Measurements from ENCODE around the gene WWOX.
"Not testable (repeated sequence)": the region's sequence is repeated elsewhere in the genome, so short reads cannot be mapped to it uniquely, and the experiment has no call there.

WWOX gene

DNA sequence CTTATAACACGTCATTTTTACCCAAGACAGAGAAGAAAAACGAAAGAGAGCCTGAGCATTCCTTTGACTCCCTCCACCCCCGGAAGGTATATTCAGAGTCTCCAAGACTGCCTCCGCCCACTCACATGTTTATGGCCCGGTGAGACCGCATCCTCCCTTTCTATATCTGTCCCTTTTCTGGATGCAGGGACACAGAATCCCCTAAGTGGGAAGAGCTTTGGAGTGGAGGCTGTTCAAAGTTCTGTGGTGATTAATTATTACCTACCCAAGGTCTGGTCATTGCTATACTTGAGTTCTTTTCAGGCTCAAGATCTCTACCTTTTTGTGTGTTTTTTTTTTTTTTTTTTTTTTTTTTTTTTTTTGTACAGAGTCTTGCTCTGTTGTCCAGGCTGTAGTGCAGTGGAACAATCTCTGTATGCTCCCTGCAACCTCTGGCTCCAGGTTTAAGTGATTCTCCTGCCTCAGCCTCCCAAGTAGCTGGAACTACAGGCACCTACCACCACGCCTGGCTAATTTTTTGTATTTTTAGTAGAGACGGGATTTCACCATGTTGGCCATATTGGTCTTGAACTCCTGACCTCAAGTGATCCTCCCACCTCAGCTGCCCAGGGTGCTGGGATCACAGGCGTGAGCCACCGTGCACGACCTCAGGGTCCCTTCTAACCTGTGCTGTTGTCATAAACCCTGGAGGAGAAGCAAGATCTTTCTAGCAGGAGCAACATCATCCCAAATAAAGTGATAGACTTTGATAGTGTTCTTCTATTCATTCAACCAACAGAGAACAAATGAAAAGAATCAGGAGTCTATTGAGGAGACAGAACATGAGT is 407.1 kb downstream of the WWOX start:
- DNase-seq = no peak

DNA sequence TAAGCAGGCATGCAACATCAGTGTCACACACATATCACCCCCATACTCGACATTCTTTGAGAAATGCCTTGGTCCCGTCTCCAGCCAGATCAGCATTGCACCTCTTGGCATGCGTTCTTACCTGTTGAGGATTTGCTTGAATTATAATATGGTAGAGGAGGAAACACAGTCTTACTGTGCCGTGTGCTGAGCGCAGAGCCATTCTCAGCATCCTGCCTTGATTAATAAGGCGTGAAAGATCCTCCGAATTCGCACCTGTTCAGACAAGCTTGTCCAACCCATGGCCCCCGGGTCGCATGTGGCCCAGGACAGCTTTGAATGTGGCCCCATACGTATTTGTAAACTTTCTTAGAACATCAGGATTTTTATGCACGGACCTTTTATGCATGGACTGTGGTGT is 408.1 kb downstream of the WWOX start:
- DNase-seq = no peak

DNA sequence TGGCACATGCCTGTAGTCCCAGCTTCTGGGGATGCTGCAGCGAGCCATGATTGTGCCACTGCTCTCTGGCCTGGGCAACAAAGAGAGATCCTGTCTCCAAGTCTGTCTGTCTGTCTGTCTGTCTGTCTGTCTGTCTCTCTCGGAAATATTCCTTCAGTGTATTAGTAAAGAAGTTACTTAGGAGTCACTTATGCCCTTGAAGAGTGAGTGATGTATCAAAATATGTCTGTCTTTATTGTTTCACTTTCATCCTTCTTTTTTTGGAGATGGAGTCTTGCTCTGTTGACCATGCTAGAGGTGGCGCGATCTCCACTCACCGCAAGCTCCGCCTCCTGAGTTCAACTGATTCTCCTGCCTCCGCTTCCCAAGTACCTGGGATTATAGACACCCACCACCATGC is 410.5 kb downstream of the WWOX start:
- no peak for DNase-seq

DNA sequence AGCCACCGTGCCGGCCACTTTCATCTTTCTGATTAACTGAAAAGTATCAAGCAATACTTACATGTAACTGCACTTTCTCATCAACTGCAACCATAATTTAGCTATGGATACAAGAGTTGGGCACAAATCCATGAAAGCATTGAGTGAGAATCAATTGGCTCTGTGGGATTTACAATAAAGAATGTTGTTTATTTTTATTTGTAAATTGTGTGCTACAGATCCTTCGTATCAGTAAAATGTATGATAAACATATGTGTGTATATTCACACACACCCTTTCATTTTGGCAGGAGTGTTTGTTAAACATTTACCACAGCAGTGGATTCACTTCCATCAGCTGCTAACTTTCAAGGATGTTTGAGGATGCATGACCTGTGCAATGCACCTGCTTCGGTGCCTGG is 411.0 kb downstream of the WWOX start:
- no peak for DNase-seq

DNA sequence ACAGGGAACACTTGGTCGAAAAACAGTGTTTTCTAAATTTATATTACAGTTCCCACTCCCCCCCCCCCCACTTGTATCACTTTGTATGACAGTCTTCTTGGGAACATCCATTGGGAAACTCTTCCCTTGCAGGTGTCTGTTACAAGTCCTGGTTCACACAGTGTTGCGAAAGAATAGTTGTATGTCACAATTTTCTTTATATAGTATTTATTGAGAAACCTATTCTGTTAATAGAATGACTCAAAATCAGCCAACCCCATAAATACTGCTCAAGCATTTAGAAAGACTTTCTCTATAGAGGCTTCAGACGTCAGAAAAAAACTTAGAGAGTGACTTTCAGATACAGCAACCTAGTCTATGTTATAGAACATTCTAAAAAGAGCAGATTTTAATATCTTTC is 414.4 kb downstream of the WWOX start:
- DNase-seq = no peak

DNA sequence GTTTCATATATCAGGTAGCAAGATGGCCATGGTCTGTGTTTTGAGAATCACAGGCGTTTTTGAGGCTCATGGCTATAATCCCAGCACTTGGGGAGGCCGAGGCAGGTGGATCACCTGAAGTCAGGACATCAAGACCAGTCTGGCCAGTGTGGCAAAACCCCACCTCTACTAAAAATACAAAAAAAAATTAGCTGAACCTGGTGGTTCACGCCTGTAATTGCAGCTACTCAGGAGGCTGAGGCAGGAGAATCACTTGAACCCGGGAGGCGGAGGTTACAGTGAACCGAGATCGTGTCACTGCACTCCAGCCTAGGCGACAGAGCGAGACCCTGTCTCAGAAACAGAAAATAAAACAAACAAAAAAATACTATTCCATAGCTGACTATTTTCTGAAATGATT is 415.4 kb downstream of the WWOX start:
- DNase-seq = not testable (repeated sequence)

DNA sequence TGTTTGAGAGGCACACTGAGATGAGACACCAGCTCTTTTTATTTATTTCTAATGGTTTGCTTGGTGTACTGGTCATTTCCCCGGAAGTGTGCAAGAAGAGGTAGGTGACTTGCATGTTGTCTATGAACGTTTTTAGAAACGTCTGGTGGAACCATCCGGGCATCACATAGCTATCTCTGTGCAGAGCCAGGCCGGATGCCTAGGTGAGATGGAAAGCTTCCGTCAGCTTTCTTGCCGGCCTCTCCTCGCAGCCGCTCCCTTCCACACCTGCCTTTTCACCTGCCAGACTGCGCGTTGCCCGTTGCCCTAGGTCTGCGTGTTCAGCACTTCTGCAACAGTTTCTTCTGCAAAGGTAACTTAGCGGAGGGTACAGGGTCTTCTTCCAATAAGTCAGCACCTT is 416.0 kb downstream of the WWOX start:
- no peak for DNase-seq

DNA sequence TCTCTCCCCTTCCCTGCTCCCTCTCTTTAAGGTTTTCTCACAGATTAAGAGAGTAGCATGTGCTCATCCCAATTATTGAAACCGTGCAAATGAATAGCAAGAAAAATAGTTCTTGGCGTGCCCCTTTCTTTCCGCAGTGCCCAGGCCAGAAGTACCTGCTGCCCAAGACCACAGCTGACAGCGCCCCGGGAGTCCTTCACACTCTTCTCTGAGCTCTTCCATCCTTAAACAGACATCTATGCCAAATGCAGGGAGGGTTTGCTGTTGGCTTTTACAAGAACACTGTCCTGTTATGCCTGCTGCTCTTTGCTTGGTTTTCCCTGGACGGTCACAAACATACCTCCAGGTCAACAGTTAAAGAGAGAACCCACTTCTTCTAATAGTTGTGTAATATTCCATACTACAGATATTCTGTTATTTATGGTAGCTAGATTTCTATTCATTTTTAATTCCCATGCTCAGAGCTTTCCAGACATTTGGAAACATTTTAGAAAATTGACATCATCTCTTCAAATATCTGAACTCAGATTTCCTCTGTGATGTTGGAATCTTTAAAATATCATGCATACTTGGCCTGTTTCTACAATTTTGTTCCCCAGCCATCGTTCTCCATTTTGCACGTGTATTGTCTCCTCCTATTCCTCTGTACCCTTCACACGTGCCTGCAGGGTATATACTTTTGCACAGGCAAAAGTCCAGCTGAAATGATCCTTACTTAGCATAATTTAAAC is 416.7 kb downstream of the WWOX start:
- no peak for DNase-seq

DNA sequence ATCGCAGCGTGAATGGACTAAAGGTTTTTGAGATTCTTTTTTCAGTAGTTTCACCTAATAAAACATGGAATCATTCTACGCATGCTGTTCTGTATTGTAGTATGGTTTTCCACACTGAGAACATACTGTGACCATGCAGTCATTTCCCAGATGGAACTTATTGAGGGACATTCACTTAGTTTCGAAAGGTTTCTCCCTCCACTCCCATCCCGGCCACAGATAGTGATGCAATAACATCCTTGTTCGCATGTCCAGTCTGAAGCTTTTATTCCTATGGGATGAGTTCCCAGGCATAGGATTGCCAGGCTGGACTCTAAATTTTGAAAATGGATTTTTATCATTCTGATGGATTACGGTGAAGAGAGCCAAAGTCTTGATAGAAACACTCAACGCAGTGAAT is 420.4 kb downstream of the WWOX start:
- DNase-seq = no peak

DNA sequence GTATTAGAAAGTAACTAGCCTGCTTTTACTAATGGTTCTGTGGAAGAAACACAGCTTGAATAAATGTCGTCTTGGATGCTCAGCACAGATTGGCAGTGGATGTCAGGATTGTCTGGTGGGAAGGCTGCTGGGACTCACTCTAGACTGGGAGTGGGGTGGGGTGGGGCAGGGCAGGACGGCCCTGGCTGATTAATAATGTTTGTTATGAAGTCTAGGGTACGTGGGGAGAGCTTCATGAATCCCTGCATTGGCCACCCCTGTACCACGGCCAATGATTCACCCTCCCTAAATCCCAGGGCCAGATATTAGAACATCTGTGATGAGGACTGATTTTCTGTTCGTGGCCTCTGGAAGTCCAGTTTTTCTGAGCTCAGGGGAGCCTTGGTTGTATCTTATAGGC is 421.0 kb downstream of the WWOX start:
- DNase-seq = no peak

DNA sequence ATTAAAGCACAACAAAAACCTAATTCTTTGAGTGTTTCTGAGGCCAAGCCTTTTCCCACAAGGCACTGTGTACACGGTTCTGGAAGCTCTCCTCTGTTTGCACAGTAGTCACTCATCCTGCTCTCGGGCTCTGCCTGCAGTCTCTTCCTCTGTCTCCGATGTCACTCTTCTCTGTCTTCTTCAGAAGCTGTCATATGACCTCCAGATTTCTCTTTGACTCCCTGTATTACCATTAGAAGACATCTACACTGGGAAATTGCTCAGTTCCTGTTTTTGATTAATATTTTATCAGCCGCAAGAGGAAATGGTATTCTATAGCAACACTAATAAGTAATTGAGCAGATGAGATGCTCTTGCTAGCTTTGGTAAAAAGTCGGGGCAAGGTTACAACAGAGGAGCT is 422.9 kb downstream of the WWOX start:
- no peak for DNase-seq

DNA sequence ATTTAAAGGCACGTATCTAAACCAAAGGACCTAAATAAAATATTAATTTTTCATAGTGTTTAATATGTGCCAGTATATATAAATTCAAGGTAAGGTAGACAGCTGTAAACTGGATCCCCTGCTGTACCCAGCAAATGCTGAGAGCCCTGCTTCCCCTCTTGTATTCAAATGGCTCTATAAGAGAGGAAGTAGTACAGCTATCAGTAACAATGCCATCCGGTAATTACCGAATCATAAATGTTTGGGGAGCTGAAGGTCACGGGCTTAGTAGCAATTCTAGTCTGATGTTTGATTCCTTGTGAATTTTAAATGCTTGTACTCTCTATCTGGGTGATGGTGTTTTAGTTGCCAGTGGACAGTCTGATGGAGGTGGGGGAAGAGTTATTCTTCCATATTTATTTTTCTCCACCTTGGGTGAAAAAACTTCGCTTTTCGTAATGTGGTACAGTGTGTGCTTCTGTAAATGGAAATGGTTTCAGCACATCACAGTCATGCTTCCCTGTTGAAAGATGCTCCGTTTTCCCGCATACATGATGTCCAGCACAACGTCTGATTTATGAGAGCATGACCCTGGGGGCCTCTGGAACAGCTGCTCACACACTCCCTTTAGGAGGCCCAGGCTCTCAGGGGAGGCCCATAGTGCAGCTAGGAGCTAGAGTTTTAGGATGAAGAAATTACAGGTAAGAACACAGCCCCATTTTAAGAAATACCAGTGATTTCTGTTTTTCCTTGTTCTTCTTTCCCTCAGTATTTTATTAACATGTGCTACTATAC is 423.9 kb downstream of the WWOX start:
- no peak for DNase-seq

DNA sequence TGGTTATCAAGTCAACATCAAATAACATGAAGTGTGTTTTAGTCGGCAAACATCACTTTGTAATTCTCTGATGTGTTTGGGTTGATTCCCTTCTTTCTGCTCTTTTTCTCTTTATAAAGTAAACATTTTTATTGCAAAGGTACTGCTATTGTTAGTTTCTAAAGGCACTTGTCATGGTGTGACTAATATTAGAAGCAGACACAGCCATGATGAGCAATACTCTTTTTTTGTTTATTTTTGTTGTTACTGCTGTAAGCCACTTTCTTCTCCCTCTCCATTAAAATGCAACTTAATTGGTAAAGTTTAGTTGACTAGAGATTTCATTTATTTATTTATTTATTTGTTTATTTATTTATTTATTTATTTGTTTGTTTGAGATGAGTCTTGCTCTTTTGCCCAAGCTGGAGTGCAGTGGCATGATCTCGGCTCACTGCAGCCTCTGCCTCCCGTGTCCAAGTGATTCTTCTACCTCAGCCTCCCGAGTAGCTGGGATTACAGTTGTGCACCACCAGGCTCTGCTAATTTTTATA is 424.7 kb downstream of the WWOX start:
- DNase-seq = no peak

DNA sequence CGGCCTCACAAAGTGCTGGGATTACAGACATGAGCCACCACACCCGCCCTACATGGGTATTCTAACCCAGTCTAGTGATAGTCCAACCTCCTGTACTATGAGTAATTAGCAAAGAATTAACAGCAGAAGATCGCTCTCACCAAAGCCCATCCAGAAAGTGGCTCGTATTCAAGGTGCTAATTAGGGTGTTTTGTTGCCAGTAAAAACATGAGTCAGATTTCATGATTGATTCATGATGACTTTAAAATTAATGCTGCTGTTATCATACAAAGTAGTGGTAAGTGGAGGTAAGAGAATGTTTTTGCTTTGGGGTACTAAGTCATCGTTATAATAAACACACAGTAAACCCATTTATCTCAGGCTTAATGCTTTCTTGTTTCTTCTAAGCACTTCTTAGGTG is 428.8 kb downstream of the WWOX start:
- no peak for DNase-seq

DNA sequence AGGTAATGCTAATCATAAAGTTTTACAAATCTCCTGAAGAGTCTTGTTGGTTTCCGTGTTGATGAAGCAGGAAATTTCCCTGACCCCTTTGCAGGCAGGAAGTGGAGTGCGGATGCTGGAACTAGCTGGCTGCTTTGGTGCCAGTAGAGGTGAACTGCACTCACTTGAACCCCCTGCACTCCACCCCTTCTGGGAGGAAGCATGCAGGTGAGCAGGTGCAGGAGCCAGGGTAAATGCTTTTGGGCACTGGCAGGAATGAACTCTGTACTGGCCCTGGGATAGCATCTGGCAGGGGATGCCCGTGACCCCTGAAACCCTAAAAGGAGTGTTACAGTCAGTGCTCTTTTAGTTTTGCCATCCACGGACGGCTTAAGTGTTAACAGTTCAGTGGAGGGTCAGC is 430.4 kb downstream of the WWOX start:
- no peak for DNase-seq

DNA sequence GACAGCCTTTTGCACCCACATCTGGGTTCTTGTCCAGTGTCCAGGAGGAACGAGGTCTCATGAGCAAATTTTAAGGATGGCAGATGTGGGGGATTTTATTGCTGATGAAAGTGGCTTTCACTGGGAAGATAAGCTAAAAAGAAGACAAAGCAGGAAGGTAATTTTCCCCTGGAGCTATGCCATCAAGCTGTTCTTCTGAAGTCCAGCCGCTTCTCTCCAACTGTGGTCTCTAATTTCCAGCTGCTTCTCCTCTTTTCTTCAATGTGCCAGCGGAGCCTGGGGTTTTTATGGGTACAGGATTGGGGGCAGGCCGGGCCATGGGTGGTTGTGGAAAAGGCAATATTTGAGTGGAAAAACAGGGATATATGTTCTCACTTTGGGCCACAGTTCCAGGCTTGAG is 430.8 kb downstream of the WWOX start:
- no peak for DNase-seq

DNA sequence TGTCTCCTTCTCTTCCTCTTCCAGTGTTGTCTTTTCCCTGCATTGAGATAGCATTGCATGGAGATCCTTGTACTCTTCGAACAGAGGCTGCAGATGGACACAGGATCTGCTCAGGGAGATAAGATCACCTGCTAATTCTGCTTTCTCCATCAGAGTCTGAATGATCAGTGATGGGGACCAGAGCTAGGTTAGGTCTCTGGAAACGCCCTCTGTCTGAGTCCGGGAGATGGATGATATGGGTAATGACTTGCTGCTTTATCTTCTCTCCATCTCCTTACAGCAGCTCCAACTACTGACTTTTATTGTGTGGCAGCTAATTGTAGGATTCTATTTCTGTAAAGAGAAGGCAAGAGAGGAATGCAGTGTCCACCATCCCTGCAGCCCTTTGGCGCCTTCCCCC is 435.6 kb downstream of the WWOX start:
- no peak for DNase-seq

DNA sequence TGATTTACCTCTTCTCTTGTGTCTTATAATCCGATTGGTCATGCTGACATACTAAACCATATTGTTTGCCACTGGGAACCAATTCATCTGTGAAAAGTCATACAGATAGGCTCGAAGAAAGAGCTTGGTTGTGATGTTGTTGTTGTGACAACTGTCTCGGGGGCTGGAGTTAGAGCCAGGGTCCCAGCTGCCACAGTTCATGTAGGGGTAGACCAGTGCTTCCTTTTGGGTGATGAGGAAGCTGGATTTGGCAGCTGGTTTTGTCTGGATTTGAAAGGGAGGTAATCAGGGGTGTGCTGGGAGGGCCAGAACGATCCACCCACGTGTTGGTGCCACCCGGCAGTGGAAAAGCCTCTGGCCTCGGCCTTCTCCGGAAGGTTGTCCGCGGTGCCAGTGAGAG is 438.1 kb downstream of the WWOX start:
- DNase-seq = no peak

DNA sequence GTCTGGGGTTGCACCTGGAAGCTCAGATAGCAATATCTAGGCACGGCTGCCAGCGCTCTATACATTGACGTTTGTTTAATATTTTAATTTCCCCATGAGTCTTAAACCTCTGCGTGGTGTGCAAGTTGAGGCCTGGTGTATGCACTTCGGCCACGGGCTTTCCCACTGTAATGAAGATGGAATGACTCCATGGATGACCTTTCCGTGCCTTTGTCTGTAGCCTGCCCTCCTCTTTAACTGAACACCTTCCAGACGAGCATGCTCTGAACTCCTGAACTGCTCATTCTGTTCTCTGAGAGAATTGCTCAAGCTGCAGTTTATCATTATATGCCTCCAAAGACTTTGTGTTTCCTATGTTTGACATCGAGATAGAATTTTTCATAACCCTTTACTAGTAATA is 438.8 kb downstream of the WWOX start:
- DNase-seq = no peak

DNA sequence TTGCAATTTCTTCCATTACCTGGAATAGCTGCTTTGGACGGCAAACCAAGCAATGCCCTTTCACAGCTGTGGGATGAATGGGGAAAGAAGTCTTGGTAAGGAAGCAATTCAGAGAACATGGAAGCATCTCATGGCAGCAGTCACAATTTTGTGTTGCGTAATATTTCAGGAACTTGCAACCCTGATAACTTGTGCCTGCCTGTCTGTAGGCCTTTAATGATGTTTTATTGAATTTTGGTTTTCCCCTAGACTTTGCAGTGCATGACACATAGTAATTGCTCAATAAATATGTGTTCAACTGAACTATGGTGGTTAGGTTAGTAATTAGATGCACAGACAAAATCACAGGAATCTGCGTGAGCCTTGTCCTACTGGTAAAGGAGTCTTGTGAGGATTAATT is 439.5 kb downstream of the WWOX start:
- DNase-seq = no peak

DNA sequence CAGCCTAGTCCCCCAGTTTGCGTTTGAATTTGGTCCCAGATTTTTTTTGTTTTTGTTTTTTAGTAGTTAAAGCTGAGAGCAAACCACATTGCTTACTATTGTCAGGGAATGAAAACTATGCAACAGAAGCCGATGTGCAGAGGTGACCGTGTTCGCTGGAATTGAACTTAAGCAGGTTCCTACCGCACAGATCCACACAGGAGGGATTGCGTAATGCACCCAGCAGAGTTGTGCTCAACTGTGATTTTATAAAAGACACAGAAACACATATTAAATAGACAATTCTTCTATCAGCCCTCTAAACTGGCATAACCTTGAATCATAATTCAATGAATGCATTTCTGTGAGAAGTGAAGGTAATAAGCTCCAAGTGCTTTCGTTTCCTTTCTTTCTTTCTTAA is 443.0 kb downstream of the WWOX start:
- no peak for DNase-seq

DNA sequence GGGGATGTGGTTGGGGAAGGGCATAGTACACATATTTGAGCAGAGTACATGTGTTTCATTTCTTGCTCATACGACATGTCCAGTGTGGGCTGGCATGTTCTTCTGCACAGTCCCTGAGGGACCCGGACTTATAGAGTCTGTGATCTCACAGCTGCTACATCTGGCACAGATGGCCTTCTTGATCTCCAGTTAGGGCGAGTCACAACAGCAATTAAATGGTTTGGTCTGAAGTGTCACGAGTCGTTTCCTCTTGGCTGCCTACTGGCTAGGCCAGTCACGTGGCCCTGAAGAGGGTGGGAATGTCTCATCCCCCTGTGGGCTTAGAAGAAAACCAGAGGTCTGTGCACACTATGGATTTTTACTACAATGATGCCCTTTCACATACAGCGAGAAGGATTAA is 443.6 kb downstream of the WWOX start:
- DNase-seq = no peak

DNA sequence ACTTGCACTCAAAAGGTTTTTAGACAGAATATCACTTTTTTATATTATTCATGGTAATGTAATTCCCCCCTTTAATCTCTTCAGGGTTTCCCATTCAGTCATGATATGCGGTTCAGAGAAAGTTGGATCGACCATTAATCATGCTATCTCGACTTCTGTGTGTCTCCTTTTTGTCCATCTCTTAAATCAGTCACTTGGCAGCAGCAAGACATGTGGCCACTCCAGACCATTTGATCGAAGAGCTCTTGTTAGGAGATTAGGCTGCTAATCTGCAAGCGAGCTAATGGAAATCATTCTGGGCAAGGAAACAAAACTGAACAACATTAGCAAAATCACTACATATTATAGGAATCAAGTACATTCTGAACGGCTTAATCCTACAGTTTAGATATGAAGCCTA is 449.9 kb downstream of the WWOX start:
- DNase-seq = no peak
